ES-I3 (cell line): ENCODE data around the gene ANKRD44.

Source experiments
- H3K36me3 ChIP-seq: 2 replicates; pipeline ENCODE4 v1.6.1; 2013; ENCODE audit warnings: mild to moderate bottlenecking, low read length, control low read depth, moderate library complexity; ENCODE audit not compliant: insufficient read depth
- H3K4me1 ChIP-seq: 2 replicates; pipeline ENCODE4 v1.6.1; 2013; ENCODE audit warnings: mild to moderate bottlenecking, control low read depth, low read length; ENCODE audit not compliant: insufficient read depth
- H3K9ac ChIP-seq: 2 replicates; pipeline ENCODE4 v1.6.1; 2013; ENCODE audit warnings: low read depth, mild to moderate bottlenecking, low read length, moderate library complexity
- H3K9me3 ChIP-seq: 2 replicates; pipeline ENCODE4 v1.6.1; 2013; ENCODE audit warnings: mild to moderate bottlenecking, low read length, moderate library complexity; ENCODE audit not compliant: control insufficient read depth, insufficient read depth

ANKRD44 gene

DNA sequence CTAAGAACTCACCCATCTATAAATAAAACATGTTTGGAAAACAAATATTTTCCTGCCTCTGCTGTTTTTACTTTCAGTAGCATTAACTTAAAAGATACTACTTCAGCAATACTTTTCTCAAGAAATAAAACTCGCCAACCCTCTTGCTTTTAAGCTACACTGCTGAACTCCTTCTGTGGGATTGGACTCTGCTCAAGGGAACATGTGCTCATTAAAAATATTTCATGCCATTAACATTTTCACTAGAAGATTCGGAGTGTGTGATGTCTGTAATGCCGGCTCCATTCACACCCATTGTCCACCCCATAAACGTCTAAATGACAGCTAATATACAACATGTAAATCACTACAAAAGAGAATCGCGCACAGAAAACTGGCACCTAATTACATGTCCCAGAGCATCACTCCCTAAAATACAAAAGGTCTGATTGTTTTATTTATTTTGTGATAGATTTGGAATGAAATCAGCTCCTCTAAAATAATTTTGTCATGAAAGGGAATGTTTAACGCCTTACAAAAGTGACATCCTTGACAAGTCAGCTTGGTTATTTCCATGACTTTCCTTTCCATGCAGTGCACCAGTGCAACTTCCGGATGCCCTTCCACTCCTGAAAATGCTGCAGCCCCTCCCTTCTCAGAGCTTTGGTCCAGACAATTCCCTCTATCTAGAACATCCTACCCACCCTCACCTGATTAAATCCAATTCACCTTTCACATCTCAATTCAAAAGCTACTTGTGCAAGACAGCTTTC is 73.1 kb downstream of the ANKRD44 start:
- H3K9me3 ChIP-seq, result no peaks in the 10 kb centered on the region
- H3K9ac ChIP-seq, result no peak overlapping the region
- no peaks in the 10 kb centered on the region for H3K36me3 ChIP-seq
- no peaks in the 10 kb centered on the region for H3K4me1 ChIP-seq

DNA sequence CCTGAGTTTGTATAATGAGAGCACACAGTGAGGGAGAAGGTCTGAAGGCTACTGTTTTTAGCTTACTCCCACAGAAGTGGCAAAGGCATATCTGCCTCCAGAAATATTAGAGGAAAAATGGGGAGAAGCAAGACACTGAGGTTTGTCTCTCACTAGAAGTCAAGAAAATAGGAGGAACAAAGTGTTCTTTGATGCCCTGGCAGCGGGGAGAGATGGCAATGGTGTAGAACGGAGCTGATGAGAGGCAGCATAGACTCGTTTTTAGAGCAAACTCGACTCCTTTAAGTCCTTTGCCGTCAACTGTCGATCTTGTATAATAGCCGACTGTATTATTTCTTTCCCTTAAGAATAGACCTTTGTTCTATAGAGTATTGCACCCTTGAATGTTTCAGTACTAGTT is 73.8 kb downstream of the ANKRD44 start:
- Histone ChIP-seq H3K9me3 (no peaks in the 10 kb centered on the region), H3K9ac (no peak overlapping the region), H3K36me3 (no peaks in the 10 kb centered on the region), H3K4me1 (no peaks in the 10 kb centered on the region)

DNA sequence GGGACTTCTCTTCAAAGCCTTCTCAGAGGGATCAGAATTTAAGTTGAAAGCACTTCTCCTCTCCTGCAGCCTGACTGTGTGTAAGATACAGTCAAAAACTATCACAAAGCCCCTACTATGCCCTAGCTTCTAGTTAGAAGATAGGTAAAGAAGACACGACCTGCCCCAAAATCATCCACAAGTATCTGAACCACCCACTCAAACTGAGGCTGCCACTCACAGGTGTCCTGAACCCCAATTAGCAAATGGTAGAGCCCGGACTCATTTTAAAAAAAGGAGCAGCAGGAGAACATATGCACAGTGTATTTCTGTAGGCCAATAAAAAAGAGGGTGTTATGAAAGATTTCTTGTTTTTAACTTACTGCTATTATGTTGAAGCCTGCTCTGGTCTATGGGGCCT is 74.4 kb downstream of the ANKRD44 start:
- Histone ChIP-seq H3K9ac (no peak overlapping the region), H3K9me3 (no peaks in the 10 kb centered on the region), H3K36me3 (no peaks in the 10 kb centered on the region), H3K4me1 (no peaks in the 10 kb centered on the region)

DNA sequence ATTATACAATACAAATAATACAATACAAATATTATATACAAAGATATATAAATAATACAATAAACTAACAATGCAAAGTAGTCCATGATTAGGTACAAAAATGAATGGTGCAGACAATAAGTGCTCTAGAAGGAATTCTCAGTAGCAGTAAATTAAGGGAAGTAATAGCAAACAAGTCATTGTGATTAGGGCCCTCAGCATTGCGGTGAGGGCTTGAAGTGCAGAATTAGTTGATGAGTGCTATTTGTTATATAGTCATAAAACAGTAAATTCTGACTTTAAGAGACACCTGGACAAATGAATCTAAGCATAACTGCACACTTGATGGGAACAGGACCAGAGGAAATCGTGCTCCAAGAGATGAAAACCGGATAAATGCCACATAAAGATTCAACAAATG is 74.9 kb downstream of the ANKRD44 start:
- Histone ChIP-seq H3K9ac (no peak overlapping the region), H3K4me1 (no peaks in the 10 kb centered on the region), H3K9me3 (no peaks in the 10 kb centered on the region), H3K36me3 (no peaks in the 10 kb centered on the region)

GRCh38 chr2:197234671-197235191 is 75.8 kb downstream of the ANKRD44 start:
- Histone ChIP-seq H3K36me3 (no peaks in the 10 kb centered on the region), H3K4me1 (no peaks in the 10 kb centered on the region), H3K9me3 (no peaks in the 10 kb centered on the region), H3K9ac (no peak overlapping the region)

DNA sequence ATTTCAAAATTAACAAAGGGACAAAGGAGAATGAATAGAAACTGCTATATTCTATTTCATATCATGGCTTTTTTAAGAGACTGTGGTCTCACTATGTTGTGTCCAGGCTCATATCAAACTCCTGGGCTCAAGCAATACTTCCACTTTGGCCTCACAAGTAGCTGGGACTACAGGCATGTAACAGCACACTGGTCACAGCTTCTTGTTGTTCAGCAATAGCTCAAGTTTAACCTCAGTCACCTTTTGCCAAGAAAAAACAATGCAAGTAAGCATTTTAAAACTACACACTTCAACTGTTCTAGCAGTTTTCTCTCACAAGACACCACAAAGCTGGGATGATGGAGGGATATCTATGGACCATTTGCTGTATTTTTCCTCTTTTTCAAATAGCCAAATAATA is 77.1 kb downstream of the ANKRD44 start:
- no peaks in the 10 kb centered on the region for H3K4me1 ChIP-seq
- no peak overlapping the region for H3K9ac ChIP-seq
- H3K9me3 ChIP-seq, result no peaks in the 10 kb centered on the region
- no peaks in the 10 kb centered on the region for H3K36me3 ChIP-seq

DNA sequence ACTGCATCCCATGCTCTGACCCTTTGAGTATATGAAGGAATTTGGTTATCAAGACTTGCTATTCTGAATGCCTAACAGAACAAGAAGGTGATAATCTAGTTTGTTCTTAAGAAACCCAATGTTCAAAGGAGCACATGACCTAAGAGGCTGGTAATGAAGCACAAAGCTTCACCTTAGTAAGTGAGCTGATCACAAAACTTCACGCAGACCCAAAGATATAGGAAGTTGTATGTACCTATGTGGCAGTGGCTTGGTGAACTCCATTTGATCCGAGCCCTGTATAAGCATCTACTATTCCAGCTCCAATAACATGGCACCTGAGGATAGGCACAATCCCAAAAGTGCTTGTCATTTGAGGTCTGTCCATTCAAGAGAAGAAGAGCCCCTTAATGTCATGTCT is 78.6 kb downstream of the ANKRD44 start:
- no peaks in the 10 kb centered on the region for H3K4me1 ChIP-seq
- no peaks in the 10 kb centered on the region for H3K36me3 ChIP-seq
- H3K9ac ChIP-seq, result no peak overlapping the region
- no peaks in the 10 kb centered on the region for H3K9me3 ChIP-seq

DNA sequence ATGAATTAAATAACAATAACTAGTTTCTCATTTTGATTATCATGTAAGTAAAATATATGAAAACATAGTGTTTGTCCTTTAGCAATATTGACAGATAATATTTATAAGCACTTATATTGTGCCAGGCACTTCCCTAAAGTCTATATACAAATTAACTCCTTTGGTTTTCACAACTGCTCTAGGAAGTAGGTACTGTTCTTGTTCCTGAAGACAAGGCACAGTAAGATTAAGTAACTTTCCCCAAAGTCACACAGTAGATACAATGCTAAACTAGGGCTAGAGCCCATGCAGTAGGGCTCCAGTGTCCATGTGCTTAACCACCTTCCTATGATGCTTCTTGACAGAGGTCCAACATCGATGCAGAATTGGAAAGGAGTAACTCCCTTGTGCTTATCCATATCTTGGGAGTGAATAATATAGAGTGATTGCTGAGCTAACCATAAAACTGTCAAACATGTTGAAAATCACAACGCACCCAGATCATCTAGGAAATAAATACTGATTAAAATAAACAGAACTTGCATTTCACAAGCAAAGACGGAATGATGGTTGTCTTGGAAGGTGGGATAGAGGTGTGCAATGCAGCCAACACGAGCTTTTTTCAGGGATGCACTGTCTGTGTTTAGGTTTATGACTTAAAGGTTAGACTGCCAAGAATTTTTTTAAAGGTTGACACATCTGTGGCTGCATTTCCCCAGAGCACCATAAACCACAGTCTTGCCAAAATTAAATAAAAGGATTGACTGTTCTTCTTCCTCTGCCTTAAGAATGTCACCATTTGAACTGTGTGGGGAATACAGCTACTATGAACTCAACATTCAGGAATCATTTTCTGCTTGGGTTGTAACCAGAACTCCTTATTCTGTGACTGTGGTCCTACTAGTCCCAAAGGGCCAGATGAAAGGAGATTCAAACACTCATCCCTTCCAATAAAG is 80.8 kb downstream of the ANKRD44 start:
- no peaks in the 10 kb centered on the region for H3K9me3 ChIP-seq
- no peak overlapping the region for H3K9ac ChIP-seq
- H3K4me1 ChIP-seq, result no peaks in the 10 kb centered on the region
- no peaks in the 10 kb centered on the region for H3K36me3 ChIP-seq

- no peaks in the 10 kb centered on the region for H3K9me3 ChIP-seq
- H3K4me1 ChIP-seq, result no peaks in the 10 kb centered on the region
- H3K36me3 ChIP-seq, result no peaks in the 10 kb centered on the region
- no peak overlapping the region for H3K9ac ChIP-seq
Observed at GRCh38 chr2:197223451-197223850, 87.1 kb downstream of the ANKRD44 start.

- Histone ChIP-seq H3K4me1 (no peaks in the 10 kb centered on the region), H3K9ac (no peak overlapping the region), H3K9me3 (no peaks in the 10 kb centered on the region), H3K36me3 (no peaks in the 10 kb centered on the region)
Observed at GRCh38 chr2:197219636-197220035, 90.9 kb downstream of the ANKRD44 start.

- H3K9ac ChIP-seq, result no peak overlapping the region
- H3K36me3 ChIP-seq, result no peaks in the 10 kb centered on the region
- no peaks in the 10 kb centered on the region for H3K4me1 ChIP-seq
- H3K9me3 ChIP-seq, result no peaks in the 10 kb centered on the region
Observed at GRCh38 chr2:197217541-197217940, 93.0 kb downstream of the ANKRD44 start.

GRCh38 chr2:197216361-197216979 is 94.1 kb downstream of the ANKRD44 start:
- Histone ChIP-seq H3K36me3 (no peaks in the 10 kb centered on the region), H3K9me3 (no peaks in the 10 kb centered on the region), H3K9ac (no peak overlapping the region), H3K4me1 (no peaks in the 10 kb centered on the region)

DNA sequence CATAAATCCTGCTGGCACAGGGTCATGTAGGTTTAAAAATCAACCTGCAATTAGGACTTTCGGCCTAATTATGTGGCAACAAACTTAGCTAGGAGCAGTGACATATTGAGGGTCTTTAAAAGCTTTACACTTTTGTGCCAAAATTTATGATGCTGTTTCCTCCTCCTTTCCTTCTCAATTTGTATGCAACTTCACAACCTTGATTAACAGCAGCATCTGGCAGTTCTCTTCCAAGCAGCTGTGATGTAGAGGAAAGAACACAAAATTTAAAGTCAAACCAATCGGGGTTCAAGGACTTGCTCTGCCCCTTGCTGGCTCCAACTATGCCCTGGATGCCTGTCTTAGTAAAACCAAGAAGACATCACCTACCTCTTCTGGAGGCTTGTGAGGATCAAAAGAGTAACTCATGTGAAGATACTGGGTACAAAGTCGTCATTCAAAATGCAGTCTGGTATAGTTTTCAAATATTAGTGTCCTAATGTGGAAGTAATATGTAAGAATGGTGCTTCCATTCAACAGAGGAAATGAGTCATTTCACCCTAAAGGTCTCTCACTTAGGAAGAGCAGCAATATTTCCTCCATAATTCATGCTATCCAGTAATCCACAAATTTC is 94.7 kb downstream of the ANKRD44 start:
- no peak overlapping the region for H3K9ac ChIP-seq
- no peaks in the 10 kb centered on the region for H3K4me1 ChIP-seq
- H3K36me3 ChIP-seq, result no peaks in the 10 kb centered on the region
- no peaks in the 10 kb centered on the region for H3K9me3 ChIP-seq
